Measurements from ENCODE around the gene KYNU. TPM values are rescaled to one million over a fixed set of nuclear protein-coding genes. Genes with fewer than 3 reads are reported as not detected.

KYNU gene
- total and polyA plus RNA-seq, 9 of the 15 experiments (the other 6 are each of a cell fraction or from before 2014, with no cell fraction given): 2.6 to 11.6 (median 7.2) TPM

DNA sequence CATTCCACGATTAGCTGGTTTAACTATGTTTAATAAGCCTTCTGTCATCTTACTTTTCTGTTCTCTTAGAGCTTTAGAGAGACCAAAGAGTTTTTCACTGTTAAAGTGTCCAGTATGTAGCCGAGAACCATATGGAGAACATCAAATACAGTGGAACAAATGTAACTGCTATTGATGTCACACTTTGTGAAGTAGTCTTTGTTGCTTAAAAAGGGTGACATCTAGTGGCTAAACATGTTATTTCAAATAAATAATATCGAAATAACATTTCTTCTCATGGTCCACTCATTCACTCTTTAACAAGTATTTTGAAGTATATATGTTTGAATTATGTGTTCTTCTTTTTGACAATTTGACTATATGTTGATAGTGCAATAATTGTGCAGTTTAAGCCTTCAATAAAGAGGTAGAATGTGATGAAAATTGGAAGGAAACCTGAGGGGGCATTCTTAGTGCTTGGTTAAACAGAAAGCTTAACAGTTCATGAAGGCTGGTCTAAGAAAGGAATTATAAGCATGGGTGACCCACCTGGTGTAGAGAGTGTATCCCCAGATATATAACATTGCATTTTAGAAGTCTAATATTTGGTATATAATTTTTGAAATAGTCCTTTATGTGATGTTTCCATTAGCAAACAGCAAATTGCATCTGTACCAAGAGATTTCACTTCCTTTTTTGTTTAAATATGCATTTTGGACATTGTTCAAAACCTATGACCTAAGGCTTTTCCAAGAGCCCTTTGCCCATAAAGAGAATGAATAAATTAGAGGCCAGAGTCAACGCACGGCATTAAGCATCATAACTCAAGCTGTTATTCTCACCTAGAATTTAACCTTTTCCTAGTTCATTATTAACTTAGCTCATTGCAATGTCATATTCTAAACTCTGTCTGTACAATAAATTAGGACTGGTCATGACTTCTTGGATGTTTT lies 112.1 kb downstream of the KYNU start (continued):
- TF ChIP-seq, protein P1, sequence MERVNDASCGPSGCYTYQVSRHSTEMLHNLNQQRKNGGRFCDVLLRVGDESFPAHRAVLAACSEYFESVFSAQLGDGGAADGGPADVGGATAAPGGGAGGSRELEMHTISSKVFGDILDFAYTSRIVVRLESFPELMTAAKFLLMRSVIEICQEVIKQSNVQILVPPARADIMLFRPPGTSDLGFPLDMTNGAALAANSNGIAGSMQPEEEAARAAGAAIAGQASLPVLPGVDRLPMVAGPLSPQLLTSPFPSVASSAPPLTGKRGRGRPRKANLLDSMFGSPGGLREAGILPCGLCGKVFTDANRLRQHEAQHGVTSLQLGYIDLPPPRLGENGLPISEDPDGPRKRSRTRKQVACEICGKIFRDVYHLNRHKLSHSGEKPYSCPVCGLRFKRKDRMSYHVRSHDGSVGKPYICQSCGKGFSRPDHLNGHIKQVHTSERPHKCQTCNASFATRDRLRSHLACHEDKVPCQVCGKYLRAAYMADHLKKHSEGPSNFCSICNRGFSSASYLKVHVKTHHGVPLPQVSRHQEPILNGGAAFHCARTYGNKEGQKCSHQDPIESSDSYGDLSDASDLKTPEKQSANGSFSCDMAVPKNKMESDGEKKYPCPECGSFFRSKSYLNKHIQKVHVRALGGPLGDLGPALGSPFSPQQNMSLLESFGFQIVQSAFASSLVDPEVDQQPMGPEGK (CRISPR knock-in tag; IDR thresholded peaks at IDR 0.05; ENCODE audit: borderline replicate concordance): no peak

DNA sequence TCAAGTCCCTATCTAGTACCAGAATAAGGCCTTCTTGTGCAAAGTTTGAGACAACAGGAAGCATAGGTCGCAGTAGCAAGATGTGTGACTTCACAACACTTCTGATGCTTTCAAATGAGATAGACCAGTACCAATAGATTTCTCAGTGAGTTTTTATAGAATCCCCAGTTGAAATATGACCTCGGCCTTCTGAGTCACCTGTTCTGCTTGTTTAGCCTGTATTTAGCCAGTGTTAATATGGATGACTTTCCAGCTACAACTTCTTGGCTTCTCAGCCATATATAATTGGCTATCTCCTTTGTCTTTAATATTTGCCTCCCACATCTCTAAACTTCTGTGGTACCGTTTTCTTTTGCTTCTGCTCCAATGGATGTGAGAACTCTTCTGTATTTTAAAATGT lies 113.8 kb downstream of the KYNU start:
- FAIRE-seq: no peak
- in situ Hi-C loops (cut with MboI): loop anchor here (25.0 kb wide), 1 partner anchor 304 kb away; no protein-coding TSS in a partner anchor

More for the DNA sequence above, 113.8 kb downstream of the KYNU start:
- Histone ChIP-seq H3K9ac (ENCODE audit: insufficient read depth in 1 of 2, low read depth in 2 of 2, low read length in 2 of 2) (no peak overlapping the region), H3K27ac (ENCODE audit: extremely low read depth, low read depth, low read length) (no peak overlapping the region), H3K4me2 (ENCODE audit: insufficient read depth, low read length) (no peak overlapping the region), H3K36me3 (ENCODE audit: control insufficient read depth, insufficient read depth, low read length) (no peaks in the 10 kb centered on the region), H3K9me1 (ENCODE audit: control insufficient read depth, insufficient read depth, low read length) (no peaks in the 10 kb centered on the region), H3K4me1 (replicated peaks in 1 of 2; ENCODE audit: control insufficient read depth in 2 of 2, insufficient read depth in 2 of 2, low read length in 2 of 2) (no peaks in the 10 kb centered on the region), H3K9me3 (replicated peaks; ENCODE audit: control insufficient read depth, insufficient read depth, low read depth, low read length) (no peaks in the 10 kb centered on the region), H3K79me2 (ENCODE audit: control insufficient read depth, insufficient read depth, low read length) (no peaks in the 10 kb centered on the region), H2AFZ (ENCODE audit: low read depth, low read length) (no peak overlapping the region), H3K4me3 (no peak overlapping the region), H3K27me3 (ENCODE audit: control insufficient read depth in 2 of 2, insufficient read depth in 2 of 2, low read length in 2 of 2) (no peaks in the 10 kb centered on the region), H4K20me1 (replicated peaks; ENCODE audit: control insufficient read depth, insufficient read depth, low read length) (no peaks in the 10 kb centered on the region)
- POLR2A ChIA-PET: no interaction called here
- BruUV-seq (replicated peaks): no TSS peak
- DNase-seq (ENCODE audit: extremely low read depth in 1 of 4, low spot score in 3 of 4): no peak
- no peak for TF ChIP-seq CBX2 (IDR thresholded peaks at IDR 0.05; ENCODE audit: insufficient read depth, low read length, poor library complexity, severe bottlenecking)
- no peak for TF ChIP-seq EP400 (IDR thresholded peaks at IDR 0.05)
- no peak for TF ChIP-seq ELF1 (tag; IDR thresholded peaks at IDR 0.05)
- TF ChIP-seq, protein P2, sequence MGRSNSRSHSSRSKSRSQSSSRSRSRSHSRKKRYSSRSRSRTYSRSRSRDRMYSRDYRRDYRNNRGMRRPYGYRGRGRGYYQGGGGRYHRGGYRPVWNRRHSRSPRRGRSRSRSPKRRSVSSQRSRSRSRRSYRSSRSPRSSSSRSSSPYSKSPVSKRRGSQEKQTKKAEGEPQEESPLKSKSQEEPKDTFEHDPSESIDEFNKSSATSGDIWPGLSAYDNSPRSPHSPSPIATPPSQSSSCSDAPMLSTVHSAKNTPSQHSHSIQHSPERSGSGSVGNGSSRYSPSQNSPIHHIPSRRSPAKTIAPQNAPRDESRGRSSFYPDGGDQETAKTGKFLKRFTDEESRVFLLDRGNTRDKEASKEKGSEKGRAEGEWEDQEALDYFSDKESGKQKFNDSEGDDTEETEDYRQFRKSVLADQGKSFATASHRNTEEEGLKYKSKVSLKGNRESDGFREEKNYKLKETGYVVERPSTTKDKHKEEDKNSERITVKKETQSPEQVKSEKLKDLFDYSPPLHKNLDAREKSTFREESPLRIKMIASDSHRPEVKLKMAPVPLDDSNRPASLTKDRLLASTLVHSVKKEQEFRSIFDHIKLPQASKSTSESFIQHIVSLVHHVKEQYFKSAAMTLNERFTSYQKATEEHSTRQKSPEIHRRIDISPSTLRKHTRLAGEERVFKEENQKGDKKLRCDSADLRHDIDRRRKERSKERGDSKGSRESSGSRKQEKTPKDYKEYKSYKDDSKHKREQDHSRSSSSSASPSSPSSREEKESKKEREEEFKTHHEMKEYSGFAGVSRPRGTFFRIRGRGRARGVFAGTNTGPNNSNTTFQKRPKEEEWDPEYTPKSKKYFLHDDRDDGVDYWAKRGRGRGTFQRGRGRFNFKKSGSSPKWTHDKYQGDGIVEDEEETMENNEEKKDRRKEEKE (IDR thresholded peaks at IDR 0.05; ENCODE audit: borderline replicate concordance in 1 of 2, control insufficient read depth in 1 of 2, low read depth in 2 of 2, low read length in 1 of 2): no peak
- CTCF ChIA-PET (ENCODE audit: low intra/inter-chr PET ratio): no interaction called here
- intact Hi-C loops (cut with micrococcal nuclease): no loop called here
- ATAC-seq: no peak
- 6% methylated on average over 3 of the region's 3 CpGs for WGBS (ENCODE audit: insufficient coverage, low coverage, missing lambda C conversion rate)

Measured in K562 (cell line).